Measurements from ENCODE around the gene CBLL1. TPM values are rescaled to one million over a fixed set of nuclear protein-coding genes. Genes with fewer than 3 reads are reported as not detected.
A peak's percentile ranks its signal among the peaks of the same experiment; 100 is the strongest.

Gene CBLL1
- total and polyA plus RNA-seq, 4 donors: 28.7 to 33.7 (median 29.4) TPM

- Histone ChIP-seq H3K36me3 (ENCODE audit: control insufficient read depth, insufficient read depth, low read length) (no peaks in the 10 kb centered on the region), H3K9me3 (ENCODE audit: control insufficient read depth, insufficient read depth, low read length) (no peaks in the 10 kb centered on the region), H3K27me3 (ENCODE audit: control insufficient read depth, insufficient read depth, low read length) (no peaks in the 10 kb centered on the region), H3K27ac (ENCODE audit: low read depth, low read length) (no peak overlapping the region), H3K4me3 (ENCODE audit: low read depth, low read length) (no peak overlapping the region), H3K4me1 (ENCODE audit: control insufficient read depth, insufficient read depth, low read length) (no peaks in the 10 kb centered on the region)
- WGBS (ENCODE audit: insufficient coverage): 87% methylated on average over 2 of the region's 2 CpGs
- DNase-seq (ENCODE audit: low read depth in 4 of 6, low spot score in 6 of 6): no peak
Observed at GRCh38 chr7:107708956-107709355, 35.0 kb upstream of the CBLL1 start.

DNA sequence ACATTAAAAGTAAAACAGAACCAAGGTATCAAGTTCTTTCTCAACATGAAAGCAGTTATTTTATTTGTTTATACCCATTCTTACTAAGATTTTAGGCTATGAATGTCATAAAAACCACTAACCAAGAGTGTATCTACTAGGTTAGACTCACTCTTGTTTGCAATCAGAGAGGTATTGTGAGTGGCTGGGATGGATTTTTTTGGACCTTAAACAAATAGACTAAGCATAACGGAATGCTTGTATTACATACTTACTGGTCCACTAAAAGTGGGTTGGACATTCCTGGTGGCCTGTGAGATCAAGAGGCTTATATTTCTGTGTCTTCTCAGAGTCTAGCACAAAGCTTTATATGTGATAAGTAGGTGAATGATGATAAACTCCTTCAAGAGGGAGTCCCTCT lies 32.6 kb upstream of the CBLL1 start:
- Histone ChIP-seq H3K27me3 (ENCODE audit: control insufficient read depth, insufficient read depth, low read length) (no peaks in the 10 kb centered on the region), H3K27ac (ENCODE audit: low read depth, low read length) (no peak overlapping the region), H3K4me3 (ENCODE audit: low read depth, low read length) (no peak overlapping the region), H3K4me1 (ENCODE audit: control insufficient read depth, insufficient read depth, low read length) (no peaks in the 10 kb centered on the region), H3K36me3 (ENCODE audit: control insufficient read depth, insufficient read depth, low read length) (no peaks in the 10 kb centered on the region), H3K9me3 (ENCODE audit: control insufficient read depth, insufficient read depth, low read length) (no peaks in the 10 kb centered on the region)
- no CpG with 5 or more reads among the region's 1 CpG for WGBS (ENCODE audit: insufficient coverage)
- DNase-seq (ENCODE audit: low read depth in 4 of 6, low spot score in 6 of 6): no peak

GRCh38 chr7:107712025-107712424 lies 31.9 kb upstream of the CBLL1 start:
- Histone ChIP-seq H3K4me3 (ENCODE audit: low read depth, low read length) (no peak overlapping the region), H3K27ac (ENCODE audit: low read depth, low read length) (no peak overlapping the region), H3K36me3 (ENCODE audit: control insufficient read depth, insufficient read depth, low read length) (no peaks in the 10 kb centered on the region), H3K9me3 (ENCODE audit: control insufficient read depth, insufficient read depth, low read length) (no peaks in the 10 kb centered on the region), H3K4me1 (ENCODE audit: control insufficient read depth, insufficient read depth, low read length) (no peaks in the 10 kb centered on the region), H3K27me3 (ENCODE audit: control insufficient read depth, insufficient read depth, low read length) (no peaks in the 10 kb centered on the region)
- DNase-seq (ENCODE audit: low read depth in 4 of 6, low spot score in 6 of 6): no peak
- 0% methylated on average over 1 of the region's 1 CpG for WGBS (ENCODE audit: insufficient coverage)

- Histone ChIP-seq H3K4me1 (ENCODE audit: control insufficient read depth, insufficient read depth, low read length) (no peaks in the 10 kb centered on the region), H3K27ac (ENCODE audit: low read depth, low read length) (no peak overlapping the region), H3K9me3 (ENCODE audit: control insufficient read depth, insufficient read depth, low read length) (no peaks in the 10 kb centered on the region), H3K36me3 (ENCODE audit: control insufficient read depth, insufficient read depth, low read length) (no peaks in the 10 kb centered on the region), H3K27me3 (ENCODE audit: control insufficient read depth, insufficient read depth, low read length) (no peaks in the 10 kb centered on the region), H3K4me3 (ENCODE audit: low read depth, low read length) (no peak overlapping the region)
- no peak for DNase-seq (ENCODE audit: low read depth in 4 of 6, low spot score in 6 of 6)
- no CpG with 5 or more reads among the region's 1 CpG for WGBS (ENCODE audit: insufficient coverage)
Observed at GRCh38 chr7:107712896-107713295, 31.0 kb upstream of the CBLL1 start.

DNA sequence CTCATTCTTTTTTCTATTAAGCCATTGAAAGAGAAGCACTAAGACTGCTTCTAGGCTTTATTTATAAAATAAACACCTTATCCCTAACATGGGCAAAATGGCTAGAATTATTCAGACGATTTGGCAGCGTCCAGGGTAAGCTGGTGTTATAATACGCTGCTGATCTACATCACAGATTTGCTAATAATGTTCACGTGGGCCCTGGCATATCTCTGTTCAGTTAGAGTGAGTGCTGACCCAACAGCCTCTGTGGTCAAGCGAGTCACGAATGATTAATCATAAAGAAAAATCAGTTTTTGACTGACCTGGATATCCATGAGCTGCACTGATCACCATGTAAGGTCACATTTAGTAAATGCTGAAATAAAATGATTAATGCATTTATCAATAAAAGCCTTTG lies 28.4 kb upstream of the CBLL1 start:
- Histone ChIP-seq H3K36me3 (ENCODE audit: control insufficient read depth, insufficient read depth, low read length) (no peaks in the 10 kb centered on the region), H3K4me3 (ENCODE audit: low read depth, low read length) (no peak overlapping the region), H3K27me3 (ENCODE audit: control insufficient read depth, insufficient read depth, low read length) (no peaks in the 10 kb centered on the region), H3K27ac (ENCODE audit: low read depth, low read length) (no peak overlapping the region), H3K9me3 (ENCODE audit: control insufficient read depth, insufficient read depth, low read length) (no peaks in the 10 kb centered on the region), H3K4me1 (ENCODE audit: control insufficient read depth, insufficient read depth, low read length) (no peaks in the 10 kb centered on the region)
- 94% methylated on average over 6 of the region's 6 CpGs for WGBS (ENCODE audit: insufficient coverage)
- no peak for DNase-seq (ENCODE audit: low read depth in 4 of 6, low spot score in 6 of 6)

DNA sequence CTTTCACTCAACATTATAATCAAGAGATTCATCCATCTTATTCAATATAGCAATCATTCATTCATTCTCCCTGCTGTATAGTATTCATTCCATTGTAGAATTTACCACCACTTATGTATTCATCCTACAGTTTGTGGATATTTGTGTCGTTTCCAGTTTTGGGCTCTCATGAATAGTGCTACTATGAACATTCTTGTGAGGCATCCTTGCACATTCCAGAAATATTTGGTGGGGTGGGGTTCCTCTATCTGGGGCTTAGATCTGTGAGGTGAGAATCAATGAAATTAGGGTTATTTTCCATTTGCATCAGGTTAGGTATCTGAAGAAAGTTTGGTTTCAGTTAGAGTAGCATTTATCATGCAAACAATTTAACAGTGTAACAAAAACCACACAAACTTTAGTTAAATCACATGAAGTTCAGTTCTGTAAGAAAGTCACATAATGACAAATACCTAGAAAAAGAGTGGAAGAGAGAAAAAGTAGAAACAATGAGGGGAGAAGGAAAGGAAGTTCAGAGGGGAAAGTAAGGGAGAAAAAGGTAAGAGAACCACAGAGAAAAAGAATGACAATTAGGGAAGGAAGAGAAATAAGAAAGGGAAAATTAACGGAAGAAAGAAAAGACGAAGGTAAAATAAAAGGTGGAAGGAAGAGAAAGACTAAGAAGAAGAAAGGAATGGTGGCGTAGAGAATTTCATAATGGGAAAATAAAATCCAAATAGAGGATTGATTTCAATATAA lies 25.3 kb upstream of the CBLL1 start:
- no peak for DNase-seq (ENCODE audit: low read depth in 4 of 6, low spot score in 6 of 6)
- WGBS (ENCODE audit: insufficient coverage): 50% methylated on average over 1 of the region's 4 CpGs
- H3K4me3 ChIP-seq (ENCODE audit: low read depth, low read length): no peak overlapping the region

GRCh38 chr7:107721286-107721685 lies 22.7 kb upstream of the CBLL1 start:
- Histone ChIP-seq H3K36me3 (ENCODE audit: control insufficient read depth, insufficient read depth, low read length) (no peaks in the 10 kb centered on the region), H3K4me3 (ENCODE audit: low read depth, low read length) (no peak overlapping the region), H3K4me1 (ENCODE audit: control insufficient read depth, insufficient read depth, low read length) (no peaks in the 10 kb centered on the region), H3K9me3 (ENCODE audit: control insufficient read depth, insufficient read depth, low read length) (no peaks in the 10 kb centered on the region), H3K27ac (ENCODE audit: low read depth, low read length) (no peak overlapping the region), H3K27me3 (ENCODE audit: control insufficient read depth, insufficient read depth, low read length) (no peaks in the 10 kb centered on the region)
- no CpG with 5 or more reads among the region's 1 CpG for WGBS (ENCODE audit: insufficient coverage)
- DNase-seq (ENCODE audit: low read depth in 4 of 6, low spot score in 6 of 6): no peak

More for the DNA sequence above, 25.3 kb upstream of the CBLL1 start:
- H3K4me1 ChIP-seq (ENCODE audit: control insufficient read depth, insufficient read depth, low read length): no peaks in the 10 kb centered on the region
- no peak overlapping the region for H3K27ac ChIP-seq (ENCODE audit: low read depth, low read length)
- no peaks in the 10 kb centered on the region for H3K9me3 ChIP-seq (ENCODE audit: control insufficient read depth, insufficient read depth, low read length)
- no peaks in the 10 kb centered on the region for H3K27me3 ChIP-seq (ENCODE audit: control insufficient read depth, insufficient read depth, low read length)
- H3K36me3 ChIP-seq (ENCODE audit: control insufficient read depth, insufficient read depth, low read length): no peaks in the 10 kb centered on the region

- Histone ChIP-seq H3K4me1 (ENCODE audit: control insufficient read depth, insufficient read depth, low read length) (no peaks in the 10 kb centered on the region), H3K9me3 (ENCODE audit: control insufficient read depth, insufficient read depth, low read length) (no peaks in the 10 kb centered on the region), H3K4me3 (ENCODE audit: low read depth, low read length) (no peak overlapping the region), H3K36me3 (ENCODE audit: control insufficient read depth, insufficient read depth, low read length) (no peaks in the 10 kb centered on the region), H3K27ac (ENCODE audit: low read depth, low read length) (no peak overlapping the region), H3K27me3 (ENCODE audit: control insufficient read depth, insufficient read depth, low read length) (peaks cover 4% of the 10 kb centered on the region)
- no peak for DNase-seq (ENCODE audit: low read depth in 4 of 6, low spot score in 6 of 6)
- no CpG with 5 or more reads among the region's 2 CpGs for WGBS (ENCODE audit: insufficient coverage)
Observed at GRCh38 chr7:107723255-107723654, 20.7 kb upstream of the CBLL1 start.

DNA sequence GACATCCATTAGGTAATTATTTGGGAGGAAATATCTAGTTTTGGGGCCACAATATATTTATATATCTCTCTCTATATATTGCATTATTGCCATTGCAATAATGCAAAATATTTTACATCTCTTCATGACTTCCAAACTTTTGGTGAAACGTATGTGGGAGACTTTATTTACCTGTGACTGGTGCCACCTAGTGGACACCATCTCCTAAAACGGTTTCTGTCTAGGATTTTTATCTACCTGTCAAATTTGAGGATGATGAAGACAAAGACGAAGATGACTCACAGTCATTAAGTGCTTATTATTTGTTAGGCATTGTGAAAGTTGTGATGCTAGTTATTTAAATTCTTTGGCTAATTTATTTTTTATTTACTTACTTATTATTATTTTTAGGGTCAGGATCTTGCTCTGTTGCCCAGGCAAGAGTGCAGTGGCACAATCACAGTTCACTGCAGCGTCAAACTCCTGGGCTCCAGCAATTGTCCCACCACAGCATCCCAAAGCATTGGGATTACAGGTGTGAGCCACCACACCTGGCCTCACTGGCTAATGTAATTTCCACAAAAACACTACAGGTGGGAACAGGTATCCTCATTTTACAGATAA lies 18.7 kb upstream of the CBLL1 start:
- Histone ChIP-seq H3K27ac (ENCODE audit: low read depth, low read length) (no peak overlapping the region), H3K4me3 (ENCODE audit: low read depth, low read length) (no peak overlapping the region), H3K36me3 (ENCODE audit: control insufficient read depth, insufficient read depth, low read length) (no peaks in the 10 kb centered on the region), H3K4me1 (ENCODE audit: control insufficient read depth, insufficient read depth, low read length) (no peaks in the 10 kb centered on the region), H3K27me3 (ENCODE audit: control insufficient read depth, insufficient read depth, low read length) (peaks cover 4% of the 10 kb centered on the region), H3K9me3 (ENCODE audit: control insufficient read depth, insufficient read depth, low read length) (no peaks in the 10 kb centered on the region)
- peak; percentile 29 to 91 (median 51) for DNase-seq (ENCODE audit: low read depth in 4 of 6, low spot score in 6 of 6)
- 40% methylated on average over 1 of the region's 4 CpGs for WGBS (ENCODE audit: insufficient coverage)

Measured in spinal cord (tissue), 10 donors.